ENCODE data around the gene KCTD21. TPM values are rescaled to one million over a fixed set of nuclear protein-coding genes. Genes with fewer than 3 reads are reported as not detected.

Gene KCTD21
- total and polyA plus RNA-seq, 2 experiments from 2014 or later = 4.7 to 8.2 TPM

DNA sequence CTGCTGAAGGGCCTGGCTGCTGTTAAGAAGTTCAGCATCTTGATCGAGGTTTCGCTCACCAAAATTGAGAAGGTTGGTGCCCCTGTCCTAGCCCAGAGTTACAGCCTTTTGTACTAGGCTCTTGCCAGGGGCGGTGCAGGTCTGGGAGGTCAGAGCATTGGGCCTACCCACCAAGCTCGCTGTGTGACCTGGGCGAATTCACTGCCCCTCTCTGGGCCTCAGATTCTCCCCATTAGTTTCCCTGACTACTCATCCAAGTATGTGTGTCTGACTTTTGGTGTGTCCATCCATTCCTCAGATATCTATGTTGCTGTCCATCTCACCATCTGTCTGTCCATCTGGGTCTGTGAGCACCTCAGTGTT is 11.2 kb upstream of the KCTD21 start:
- no peaks in the 10 kb centered on the region for H3K36me3 ChIP-seq (replicated peaks; ENCODE audit: insufficient read depth, low read depth)
- peaks cover 13% of the 10 kb centered on the region for H3K79me2 ChIP-seq
- H3K27ac ChIP-seq = no peak overlapping the region
- no peak overlapping the region for H3K4me2 ChIP-seq
- H2AFZ ChIP-seq = no peak overlapping the region
- no peak overlapping the region for H3K4me3 ChIP-seq
- peaks cover 6% of the 10 kb centered on the region for H3K4me1 ChIP-seq (ENCODE audit: insufficient read depth)
- no peak for DNase-seq (ENCODE audit: low spot score)
- no peaks in the 10 kb centered on the region for H4K20me1 ChIP-seq (ENCODE audit: insufficient read depth, poor library complexity, severe bottlenecking)
- WGBS (ENCODE audit: low lambda C conversion rate, missing lambda C conversion rate) = 97% methylated on average over 5 of the region's 5 CpGs
- no peaks in the 10 kb centered on the region for H3K27me3 ChIP-seq
- no peak for TF ChIP-seq EZH2phosphoT487 (IDR thresholded peaks at IDR 0.05; ENCODE audit: low read depth, severe bottlenecking, unreplicated experiment)
- TF ChIP-seq EZH2 (IDR thresholded peaks at IDR 0.05; ENCODE audit: borderline replicate concordance) = no peak
- TF ChIP-seq, protein P1, sequence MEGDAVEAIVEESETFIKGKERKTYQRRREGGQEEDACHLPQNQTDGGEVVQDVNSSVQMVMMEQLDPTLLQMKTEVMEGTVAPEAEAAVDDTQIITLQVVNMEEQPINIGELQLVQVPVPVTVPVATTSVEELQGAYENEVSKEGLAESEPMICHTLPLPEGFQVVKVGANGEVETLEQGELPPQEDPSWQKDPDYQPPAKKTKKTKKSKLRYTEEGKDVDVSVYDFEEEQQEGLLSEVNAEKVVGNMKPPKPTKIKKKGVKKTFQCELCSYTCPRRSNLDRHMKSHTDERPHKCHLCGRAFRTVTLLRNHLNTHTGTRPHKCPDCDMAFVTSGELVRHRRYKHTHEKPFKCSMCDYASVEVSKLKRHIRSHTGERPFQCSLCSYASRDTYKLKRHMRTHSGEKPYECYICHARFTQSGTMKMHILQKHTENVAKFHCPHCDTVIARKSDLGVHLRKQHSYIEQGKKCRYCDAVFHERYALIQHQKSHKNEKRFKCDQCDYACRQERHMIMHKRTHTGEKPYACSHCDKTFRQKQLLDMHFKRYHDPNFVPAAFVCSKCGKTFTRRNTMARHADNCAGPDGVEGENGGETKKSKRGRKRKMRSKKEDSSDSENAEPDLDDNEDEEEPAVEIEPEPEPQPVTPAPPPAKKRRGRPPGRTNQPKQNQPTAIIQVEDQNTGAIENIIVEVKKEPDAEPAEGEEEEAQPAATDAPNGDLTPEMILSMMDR (IDR thresholded peaks at IDR 0.05; ENCODE audit: poor library complexity) = no peak
- no peaks in the 10 kb centered on the region for H3K9me3 ChIP-seq (ENCODE audit: low read depth)
- H3K9me2 ChIP-seq (replicated peaks; ENCODE audit: insufficient read depth) = no peaks in the 10 kb centered on the region

DNA sequence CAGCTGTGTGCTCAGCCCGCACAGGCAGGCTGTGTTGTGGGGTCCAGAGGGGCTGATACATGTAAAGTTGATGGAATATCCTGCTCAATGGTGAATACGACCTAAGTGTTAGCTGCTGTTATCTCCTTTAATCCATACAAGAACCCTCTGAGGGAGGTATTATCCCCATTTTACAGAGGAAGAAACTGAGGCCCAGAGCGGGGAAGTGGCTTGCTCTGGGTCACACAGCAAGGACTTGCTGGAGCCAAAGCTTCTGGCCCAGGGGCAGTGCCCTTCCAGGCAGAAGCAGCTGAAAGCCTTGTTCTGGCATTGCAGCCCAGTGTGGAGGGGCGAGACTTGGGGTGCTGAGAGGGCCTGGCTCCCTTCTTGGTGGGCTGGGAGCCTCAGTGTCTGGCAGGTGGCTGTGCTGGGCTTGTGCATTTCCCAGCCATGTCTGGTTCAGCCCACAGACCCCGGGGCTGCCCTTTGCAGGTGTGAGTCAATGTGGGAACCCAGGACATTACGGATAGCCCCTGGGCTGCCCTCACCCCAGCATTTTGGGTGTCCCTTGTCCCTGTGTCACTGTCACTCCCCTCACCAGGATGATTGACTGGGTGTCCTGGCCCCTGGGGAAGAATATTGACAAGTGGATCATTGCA is 10.7 kb upstream of the KCTD21 start:
- H3K4me2 ChIP-seq = no peak overlapping the region
- peaks cover 13% of the 10 kb centered on the region for H3K79me2 ChIP-seq
- H3K9me2 ChIP-seq (replicated peaks; ENCODE audit: insufficient read depth) = no peaks in the 10 kb centered on the region
- DNase-seq (ENCODE audit: low spot score) = no peak
- H3K4me1 ChIP-seq (ENCODE audit: insufficient read depth) = peaks cover 10% of the 10 kb centered on the region
- no peaks in the 10 kb centered on the region for H3K27me3 ChIP-seq
- 93% methylated on average over 6 of the region's 6 CpGs for WGBS (ENCODE audit: low lambda C conversion rate, missing lambda C conversion rate)
- no peak for TF ChIP-seq EZH2phosphoT487 (IDR thresholded peaks at IDR 0.05; ENCODE audit: low read depth, severe bottlenecking, unreplicated experiment)
- TF ChIP-seq EZH2 (IDR thresholded peaks at IDR 0.05; ENCODE audit: borderline replicate concordance) = no peak
- TF ChIP-seq, protein P1 (IDR thresholded peaks at IDR 0.05; ENCODE audit: poor library complexity) = no peak
- no peaks in the 10 kb centered on the region for H4K20me1 ChIP-seq (ENCODE audit: insufficient read depth, poor library complexity, severe bottlenecking)
- no peaks in the 10 kb centered on the region for H3K36me3 ChIP-seq (replicated peaks; ENCODE audit: insufficient read depth, low read depth)
- H3K9me3 ChIP-seq (ENCODE audit: low read depth) = no peaks in the 10 kb centered on the region
- no peak overlapping the region for H2AFZ ChIP-seq
- H3K27ac ChIP-seq = no peak overlapping the region
- no peak overlapping the region for H3K4me3 ChIP-seq

DNA sequence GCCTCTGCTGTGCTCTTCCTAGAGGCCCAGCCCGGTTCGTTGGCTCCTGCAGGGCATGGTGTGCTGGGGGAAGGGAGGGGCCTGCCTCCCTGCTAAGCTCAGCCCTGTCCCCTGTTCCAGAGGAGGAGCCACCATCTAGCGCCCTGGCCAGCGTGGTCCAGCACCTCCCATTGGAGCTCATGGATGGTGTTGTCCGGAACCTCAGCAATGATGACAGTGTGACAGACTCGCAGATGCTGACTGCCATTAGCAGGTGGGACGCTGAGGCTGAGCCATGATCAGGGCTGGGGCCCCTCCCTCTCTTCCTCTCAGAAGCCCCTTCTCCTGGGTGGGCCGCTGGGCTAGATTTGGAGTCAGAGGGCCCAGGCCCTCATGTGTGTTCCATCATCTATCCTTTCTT is 9.4 kb upstream of the KCTD21 start:
- Histone ChIP-seq H3K9me3 (ENCODE audit: low read depth) (no peaks in the 10 kb centered on the region), H3K4me3 (no peak overlapping the region), H3K27me3 (no peaks in the 10 kb centered on the region), H4K20me1 (ENCODE audit: insufficient read depth, poor library complexity, severe bottlenecking) (no peaks in the 10 kb centered on the region), H2AFZ (no peak overlapping the region), H3K36me3 (replicated peaks; ENCODE audit: insufficient read depth, low read depth) (no peaks in the 10 kb centered on the region), H3K9me2 (replicated peaks; ENCODE audit: insufficient read depth) (no peaks in the 10 kb centered on the region), H3K27ac (no peak overlapping the region), H3K4me1 (ENCODE audit: insufficient read depth) (peaks cover 10% of the 10 kb centered on the region), H3K4me2 (no peak overlapping the region), H3K79me2 (peaks cover 19% of the 10 kb centered on the region)
- no peak for TF ChIP-seq EZH2 (IDR thresholded peaks at IDR 0.05; ENCODE audit: borderline replicate concordance)
- TF ChIP-seq, protein P1 (IDR thresholded peaks at IDR 0.05; ENCODE audit: poor library complexity) = no peak
- TF ChIP-seq EZH2phosphoT487 (IDR thresholded peaks at IDR 0.05; ENCODE audit: low read depth, severe bottlenecking, unreplicated experiment) = no peak
- no peak for DNase-seq (ENCODE audit: low spot score)
- WGBS (ENCODE audit: low lambda C conversion rate, missing lambda C conversion rate) = 89% methylated on average over 8 of the region's 8 CpGs

All from hepatocyte (in vitro differentiated cells).